HL-60 (cell line): ENCODE results near the gene DNAAF1.

ENCODE experiments used
- CTCF ChIP-seq: IDR thresholded peaks from one replicate; pipeline ENCODE4 v1.5.1; 2011; ENCODE audit warnings: low read length, control low read depth, inconsistent platforms; ENCODE audit not compliant: insufficient read depth
- GABPA ChIP-seq: IDR thresholded peaks from 2 replicates; pipeline ENCODE4 v1.6.1; 2012; ENCODE audit warnings: low read depth
- REST ChIP-seq: IDR thresholded peaks from 2 replicates; pipeline ENCODE4 v1.6.1; 2012; ENCODE audit warnings: low read depth; ENCODE audit not compliant: insufficient replicate concordance

DNA sequence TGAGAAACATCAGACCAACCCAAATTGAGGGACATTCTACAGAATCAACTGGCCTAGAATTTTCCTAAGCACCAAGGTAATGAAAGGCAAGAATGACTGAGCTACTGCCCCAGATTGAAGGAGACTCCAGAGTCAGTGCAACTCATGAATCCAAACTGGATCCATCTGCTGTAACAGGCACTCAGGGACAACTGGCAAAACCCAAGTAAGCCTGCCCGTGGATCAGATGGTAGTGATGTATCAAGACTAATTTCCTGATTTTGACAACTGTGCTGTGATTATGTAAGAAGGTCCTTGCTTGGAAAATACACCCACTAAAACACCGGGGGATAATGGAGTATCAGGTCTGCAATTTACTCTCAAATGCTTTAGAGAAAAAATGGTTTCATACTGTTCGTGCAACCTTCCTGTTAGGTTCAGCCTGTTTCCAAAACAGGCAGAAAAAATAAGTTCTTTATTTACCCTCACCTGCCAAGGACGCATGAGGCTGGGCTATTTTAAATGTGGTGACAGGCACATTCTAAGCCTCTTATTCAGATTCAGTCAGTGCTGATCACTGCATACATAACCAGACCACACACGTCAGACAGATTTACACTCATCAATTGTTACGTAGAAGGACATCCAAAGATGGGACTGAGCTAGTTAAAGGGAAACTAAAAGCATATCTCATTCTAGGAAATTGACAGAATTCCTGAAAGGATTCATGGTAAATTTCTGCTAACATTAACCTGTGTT is 35.3 kb upstream of the DNAAF1 start:
- TF ChIP-seq CTCF (no peak), REST (no peak), GABPA (no peak)
